ENCODE measurements around the gene BRICD5.

Gene BRICD5

GRCh38 chr16:2181952-2182351 lies 28.7 kb downstream of the BRICD5 start:
- no peak for DNase-seq

- no peak for DNase-seq
These were observed 29.4 kb downstream of the BRICD5 start for GRCh38 chr16:2180962-2181923.

- no peak for DNase-seq
These were observed 30.2 kb downstream of the BRICD5 start for GRCh38 chr16:2180461-2180860.

- no peak for DNase-seq
These were observed 31.1 kb downstream of the BRICD5 start for GRCh38 chr16:2179576-2179975.

- DNase-seq: no peak
These were observed 31.6 kb downstream of the BRICD5 start for GRCh38 chr16:2179107-2179501.

- peak in 1 of 51 donors; percentile 31 for DNase-seq
These were observed 32.1 kb downstream of the BRICD5 start for GRCh38 chr16:2178321-2179106.

GRCh38 chr16:2177561-2177960 lies 33.1 kb downstream of the BRICD5 start:
- DNase-seq: no peak

GRCh38 chr16:2177101-2177500 lies 33.6 kb downstream of the BRICD5 start:
- no peak for DNase-seq

GRCh38 chr16:2176047-2176446 lies 34.6 kb downstream of the BRICD5 start:
- DNase-seq: no peak

GRCh38 chr16:2175454-2175853 lies 35.2 kb downstream of the BRICD5 start:
- DNase-seq: no peak

GRCh38 chr16:2174396-2175131 lies 36.1 kb downstream of the BRICD5 start:
- DNase-seq: peak in 3 of 51 donors; percentile 12 to 60 (median 30)

- no peak for DNase-seq
These were observed 36.7 kb downstream of the BRICD5 start for GRCh38 chr16:2173916-2174315.

GRCh38 chr16:2173366-2173765 lies 37.3 kb downstream of the BRICD5 start:
- no peak for DNase-seq

GRCh38 chr16:2172688-2173335 lies 37.9 kb downstream of the BRICD5 start:
- no peak for DNase-seq

GRCh38 chr16:2171601-2172178 lies 39.0 kb downstream of the BRICD5 start:
- DNase-seq: no peak

GRCh38 chr16:2170587-2171435 lies 39.9 kb downstream of the BRICD5 start:
- no peak for DNase-seq

GRCh38 chr16:2170080-2170479 lies 40.6 kb downstream of the BRICD5 start:
- no peak for DNase-seq

- DNase-seq: no peak
These were observed 43.5 kb downstream of the BRICD5 start for GRCh38 chr16:2167068-2167638.

GRCh38 chr16:2166263-2167067 lies 44.2 kb downstream of the BRICD5 start:
- no peak for DNase-seq

All from hypothalamus (tissue), 51 donors.